GOT3 (cell line): ENCODE measurements around the gene WDFY4.

ENCODE experiments used
- DNase-seq: peaks from one replicate; lab custom pipeline; 2025; ENCODE audit warnings: mixed read lengths; lab: John Stamatoyannopoulos, UW

The WDFY4 gene

DNA sequence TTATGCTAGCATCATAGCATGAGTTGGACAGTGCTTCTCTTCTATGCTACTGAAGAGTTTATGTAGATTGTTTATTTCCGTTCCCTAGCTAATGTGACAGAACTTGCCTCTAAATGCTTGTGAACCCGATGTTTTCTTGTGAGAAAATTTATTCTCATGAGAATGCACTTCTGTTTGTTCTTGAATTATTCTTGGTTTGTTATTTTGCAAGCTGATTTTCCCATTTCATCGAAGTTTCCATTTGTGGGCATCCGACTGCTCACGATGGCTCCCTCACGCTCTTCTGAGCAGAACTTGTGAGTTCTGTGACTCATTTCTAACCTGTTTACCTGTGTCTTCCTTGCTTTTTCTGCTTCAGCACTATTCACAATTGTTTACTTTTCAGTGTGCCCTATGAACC, 59.9 kb downstream of the WDFY4 start:
- no peak for DNase-seq

GRCh38 chr10:48745662-48746245, 61.1 kb downstream of the WDFY4 start:
- DNase-seq, result no peak

DNA sequence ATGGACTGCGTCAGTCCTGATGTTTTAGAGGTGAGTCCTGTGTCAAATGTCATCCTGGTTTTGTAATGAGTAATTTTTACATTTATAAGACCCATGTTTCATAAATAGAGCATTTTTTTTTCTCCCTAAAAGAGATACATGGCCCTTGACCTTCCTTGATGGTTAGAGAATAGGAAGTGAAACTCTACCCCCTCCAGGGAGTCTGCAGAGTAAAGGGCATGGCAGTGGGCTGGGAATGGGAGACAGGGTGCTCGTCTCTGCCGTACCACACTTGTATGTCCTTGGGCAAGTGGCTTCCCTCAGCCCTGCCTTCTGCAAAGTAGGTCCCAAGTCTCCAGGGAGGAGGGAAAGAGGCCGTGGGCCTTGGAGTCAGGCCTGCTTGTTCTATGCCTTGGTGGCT, 63.9 kb downstream of the WDFY4 start:
- no peak for DNase-seq

GRCh38 chr10:48749254-48749787, 64.6 kb downstream of the WDFY4 start:
- no peak for DNase-seq

GRCh38 chr10:48750019-48750418, 65.3 kb downstream of the WDFY4 start:
- DNase-seq, result no peak

- DNase-seq, result no peak
Observed at GRCh38 chr10:48750991-48751390, 66.3 kb downstream of the WDFY4 start.

GRCh38 chr10:48751730-48752129, 67.1 kb downstream of the WDFY4 start:
- no peak for DNase-seq

- no peak for DNase-seq
Observed at GRCh38 chr10:48758411-48758810, 73.7 kb downstream of the WDFY4 start.

DNA sequence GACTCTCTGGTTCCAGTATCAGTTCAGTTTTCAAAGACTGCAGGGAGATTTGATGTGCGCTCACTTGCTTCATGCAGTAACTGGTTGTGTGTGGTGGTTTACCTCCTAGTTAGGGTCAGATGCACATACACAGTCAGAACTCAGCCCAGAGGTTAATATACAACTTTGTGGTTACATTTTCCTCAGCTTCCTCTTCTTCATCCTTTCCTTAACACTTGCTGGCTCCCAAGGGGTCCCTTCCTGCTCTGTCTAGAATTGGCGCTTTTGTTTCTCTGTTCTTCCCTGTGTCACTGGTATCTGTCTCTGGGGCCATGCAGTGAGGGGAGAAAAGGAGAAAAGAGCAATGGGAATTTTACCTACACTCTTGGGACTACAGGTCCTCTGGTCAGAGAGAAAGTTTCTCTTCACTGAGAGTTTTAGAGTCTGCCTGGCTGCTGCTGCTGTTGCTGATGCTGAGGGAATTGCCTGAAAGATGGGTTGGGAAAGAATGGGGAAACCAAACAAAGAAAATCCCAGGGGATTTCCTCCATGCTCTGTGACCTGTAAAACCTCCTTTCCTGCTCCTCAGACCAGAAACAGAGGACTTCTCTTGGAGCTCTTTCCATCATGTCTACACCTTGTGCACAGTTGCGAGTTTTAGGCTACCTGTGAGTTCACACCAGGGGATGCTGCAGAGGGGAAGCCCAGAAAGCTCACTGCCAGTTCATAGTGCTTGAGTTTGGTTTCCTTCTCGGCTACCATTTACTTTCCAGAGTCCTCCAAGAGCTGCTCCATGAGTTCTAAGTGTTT, 74.6 kb downstream of the WDFY4 start:
- no peak for DNase-seq

DNA sequence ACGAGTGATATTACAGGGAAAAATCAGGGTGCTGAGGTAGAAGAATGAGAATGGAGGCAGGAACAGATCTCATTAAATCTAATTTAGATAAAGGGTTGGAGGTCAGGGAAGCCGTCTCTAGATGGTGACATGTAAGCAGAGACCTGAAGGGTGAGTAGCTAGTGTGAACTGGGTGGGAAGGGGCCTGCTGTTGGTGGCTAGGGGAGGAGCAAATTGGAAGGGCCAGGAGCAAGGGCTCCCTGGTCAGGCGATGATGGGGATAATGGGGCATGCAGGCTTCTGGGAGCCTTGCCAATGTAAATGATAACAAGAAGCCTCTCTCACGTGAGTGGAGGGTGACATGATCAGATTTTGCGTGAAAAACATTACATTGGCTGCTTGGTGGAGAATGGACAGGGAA, 76.3 kb downstream of the WDFY4 start:
- DNase-seq, result no peak

DNA sequence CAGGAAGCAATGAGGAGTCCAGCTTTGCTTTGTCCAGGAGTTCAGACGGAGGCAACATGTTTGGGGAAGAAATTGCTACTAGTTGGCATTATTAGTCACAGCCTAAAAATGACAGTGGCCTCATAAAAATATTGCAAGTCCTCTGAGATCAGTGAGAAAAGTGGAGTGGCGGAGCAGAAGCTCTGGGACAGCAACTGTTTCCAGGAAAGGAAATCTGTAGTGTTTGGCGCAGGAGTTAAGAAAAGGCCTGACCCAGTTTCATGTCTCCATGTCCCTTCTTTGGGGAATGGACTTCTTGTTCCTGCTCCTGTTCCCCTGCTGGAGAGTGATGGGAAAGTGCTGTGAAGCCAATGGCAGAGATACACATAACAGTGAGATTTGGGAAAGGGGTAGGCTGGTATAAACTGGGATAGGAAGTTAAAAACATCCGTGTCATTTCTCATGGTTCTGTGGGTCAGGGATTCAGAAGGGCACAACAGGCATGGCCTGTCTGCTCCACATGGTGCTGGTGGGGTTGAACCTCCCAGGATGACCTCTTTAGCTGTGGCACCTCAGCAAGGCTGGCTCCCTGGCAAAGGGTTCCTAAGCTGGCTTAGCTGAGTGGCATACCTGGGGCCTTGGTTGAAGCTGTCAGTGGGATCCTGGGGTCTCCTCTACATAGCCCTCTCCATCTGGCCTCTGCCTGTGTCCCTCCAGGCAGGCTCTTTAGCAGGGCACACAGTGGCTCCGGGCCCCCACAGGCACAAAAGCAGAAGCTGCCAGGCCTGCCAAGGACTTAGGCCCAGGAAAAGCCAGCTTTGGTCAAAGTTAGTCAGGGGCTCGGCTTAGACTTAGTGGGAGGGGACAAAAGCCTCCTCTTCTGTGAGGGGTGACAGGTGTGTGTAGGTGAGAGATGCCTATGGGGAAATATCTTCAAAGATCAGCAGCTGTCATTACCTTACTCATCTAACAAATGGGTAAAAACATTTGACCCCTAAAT, 77.7 kb downstream of the WDFY4 start:
- DNase-seq, result no peak

DNA sequence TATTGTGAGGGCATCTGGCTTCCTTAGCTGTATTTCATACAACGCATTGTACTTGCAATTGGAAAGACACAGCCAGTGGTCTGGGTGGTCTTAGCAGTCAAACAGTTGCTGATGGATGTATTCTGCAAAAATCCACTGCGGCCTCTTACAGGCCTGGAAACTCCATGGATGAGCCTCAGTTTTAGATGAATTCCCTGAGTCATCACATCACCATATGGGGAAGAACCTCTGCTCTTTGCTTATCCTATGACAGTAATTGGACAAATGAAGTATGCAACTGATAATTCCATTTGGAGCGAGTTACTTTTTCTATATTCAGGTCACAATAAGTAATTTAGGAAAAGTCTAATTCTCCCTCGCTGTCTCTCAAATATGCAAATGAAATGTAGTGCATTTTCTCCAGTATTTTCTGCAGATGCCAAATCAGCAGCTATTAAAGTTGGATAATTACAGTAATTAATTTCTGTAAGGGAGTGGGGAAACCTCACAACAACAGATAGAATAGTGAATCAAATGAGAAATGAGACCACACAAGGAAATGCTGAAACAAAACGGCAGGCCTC, 78.8 kb downstream of the WDFY4 start:
- DNase-seq, result no peak

DNA sequence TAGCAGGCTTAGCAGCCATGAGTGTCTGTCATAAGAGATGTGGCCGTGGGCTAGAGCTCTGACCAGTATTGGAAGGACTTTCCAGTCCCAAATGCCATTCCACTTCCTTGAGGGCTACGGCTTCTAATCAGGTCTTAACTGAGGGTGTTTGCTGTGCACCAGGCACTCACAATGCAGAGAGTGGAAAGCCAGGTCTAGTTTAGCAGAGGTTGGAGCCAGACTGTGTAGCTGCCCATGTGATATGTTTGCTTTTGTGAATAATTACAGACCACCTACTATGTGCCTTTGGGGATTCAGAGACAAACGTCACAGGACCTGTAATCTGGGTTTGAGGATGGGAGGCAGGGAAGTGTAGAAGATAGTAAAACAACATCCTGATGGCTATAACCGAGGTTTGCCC, 79.8 kb downstream of the WDFY4 start:
- no peak for DNase-seq

DNA sequence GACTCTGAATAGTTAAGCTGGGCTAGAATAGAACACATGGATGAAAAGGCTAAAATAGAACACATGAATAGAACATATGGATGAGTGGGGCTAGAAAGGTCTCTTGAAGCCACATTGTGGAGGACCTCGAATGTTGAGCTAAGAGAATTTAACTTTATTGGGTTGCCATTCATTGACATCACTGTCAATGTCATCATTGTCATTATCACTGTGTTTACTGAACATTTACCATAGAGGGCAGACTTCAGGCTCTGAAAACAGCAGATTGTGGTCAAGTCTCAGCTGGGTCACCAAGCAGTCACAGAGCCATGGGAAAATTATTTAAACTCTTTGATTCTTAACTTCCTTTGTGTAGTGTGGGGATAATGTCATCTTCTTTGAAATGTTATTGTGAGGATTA, 80.4 kb downstream of the WDFY4 start:
- no peak for DNase-seq

DNA sequence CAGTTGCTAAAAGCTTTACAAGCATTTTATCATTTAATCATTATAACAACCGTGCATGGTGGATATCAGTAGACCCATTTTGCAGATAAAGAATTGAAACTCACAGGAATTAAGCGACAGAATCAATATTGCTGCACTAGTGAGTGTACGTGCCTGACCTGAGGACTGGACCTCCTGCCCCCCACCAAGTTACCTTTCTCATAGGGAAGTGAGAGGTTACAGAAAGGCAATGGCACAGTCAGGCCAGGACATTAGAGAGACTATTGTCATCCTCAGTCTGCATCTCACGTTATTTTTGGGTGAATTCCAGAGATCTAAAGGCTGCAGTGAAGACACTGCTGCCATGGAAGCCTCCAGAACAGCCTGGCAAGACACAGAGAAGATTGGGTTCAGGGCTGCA, 80.9 kb downstream of the WDFY4 start:
- no peak for DNase-seq

GRCh38 chr10:48767373-48768143, 82.9 kb downstream of the WDFY4 start:
- no peak for DNase-seq

DNA sequence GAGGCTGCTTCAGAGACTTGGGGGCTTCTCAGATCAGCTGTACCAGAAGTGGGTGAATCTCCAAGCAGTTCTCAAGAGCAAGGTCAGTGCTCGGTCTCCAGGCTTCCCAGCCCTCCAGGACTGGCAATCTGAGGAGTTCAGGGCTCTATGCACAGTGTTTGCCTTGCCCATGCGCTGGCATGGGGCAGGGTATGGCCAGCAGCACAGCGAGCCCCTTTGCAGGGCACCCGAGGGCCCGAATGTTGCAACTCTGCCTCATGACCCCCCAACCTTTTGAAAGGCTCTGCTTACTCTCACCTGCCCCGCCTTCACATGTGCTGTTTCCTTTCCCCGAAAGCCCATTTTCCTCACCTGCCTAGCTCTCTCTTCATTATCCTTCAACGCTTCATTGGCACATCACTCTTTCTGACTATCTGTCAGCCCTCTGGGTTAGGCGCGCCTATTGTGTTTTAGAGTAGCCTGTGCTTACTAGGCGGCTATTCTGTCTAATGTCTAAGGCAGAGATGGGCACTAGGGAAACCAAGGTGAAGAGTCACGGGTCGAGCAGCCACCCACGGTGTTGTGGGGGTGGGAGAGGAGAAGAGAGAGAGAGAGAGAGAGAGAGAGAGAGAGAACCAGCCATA, 83.6 kb downstream of the WDFY4 start:
- DNase-seq, result no peak

GRCh38 chr10:48768926-48769325, 84.3 kb downstream of the WDFY4 start:
- DNase-seq, result no peak

DNA sequence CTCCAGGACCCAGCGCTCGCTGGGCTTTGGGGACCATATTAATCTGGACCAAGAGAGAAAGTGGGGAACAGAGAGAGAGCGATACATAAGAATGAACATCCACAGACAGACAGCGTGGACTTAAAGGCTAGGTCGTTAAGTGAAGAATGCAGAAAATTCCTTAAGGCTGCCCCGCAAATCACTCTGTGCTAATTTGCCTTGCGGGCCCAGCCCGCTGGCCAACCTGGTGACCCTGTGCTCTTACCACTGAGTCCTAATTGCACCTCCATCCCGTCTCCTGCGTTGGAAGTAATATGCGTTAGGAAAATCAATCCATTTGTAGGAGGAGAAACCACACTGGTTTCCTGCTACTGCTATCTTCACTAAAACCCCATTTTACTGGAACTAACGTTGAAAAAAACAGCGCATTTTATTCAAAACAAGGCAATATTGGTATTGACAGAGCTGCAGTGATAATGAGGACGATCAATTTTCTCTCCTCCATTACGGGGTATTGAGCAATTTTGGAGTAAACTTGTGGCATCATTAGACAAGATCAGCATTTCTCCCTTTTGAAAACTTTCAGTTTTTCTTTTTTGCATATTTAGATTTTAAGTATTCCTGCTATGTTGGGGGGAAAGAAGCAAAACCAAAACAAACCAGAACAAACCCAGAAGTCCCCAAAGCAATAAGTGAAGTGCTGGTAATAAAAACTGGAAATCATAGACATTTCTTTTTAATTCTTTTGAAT, 85.2 kb downstream of the WDFY4 start:
- DNase-seq, result no peak

- DNase-seq, result no peak
Observed at GRCh38 chr10:48770561-48771089, 86.0 kb downstream of the WDFY4 start.
